HepG2 (cell line): ENCODE results near the gene RHOV. TPM values are rescaled to one million over a fixed set of nuclear protein-coding genes. Genes with fewer than 3 reads are reported as not detected.

Experiments used
- ATF1 ChIP-seq: IDR thresholded peaks from 2 replicates; pipeline ENCODE4 v1.6.1; 2016; ENCODE audit warnings: mild to moderate bottlenecking, control low read depth
- FIP1L1 ChIP-seq: fragments of 200-400 bp; formaldehyde crosslinking; IDR thresholded peaks from 2 replicates; pipeline ENCODE4 v1.6.1; 2018; ENCODE audit warnings: low read depth, mild to moderate bottlenecking, low read length, moderate library complexity, borderline replicate concordance; ENCODE audit not compliant: insufficient read depth
- GATA4 ChIP-seq: sonication (generic); IDR thresholded peaks from 2 replicates; pipeline ENCODE4 v1.6.1; 2016; ENCODE audit warnings: antibody characterized with exemption, low read depth, borderline replicate concordance
- NCOA2 ChIP-seq: sonication (generic); formaldehyde crosslinking; IDR thresholded peaks from 2 replicates; pipeline ENCODE4 v1.8.0; 2022; ENCODE audit warnings: inconsistent platforms
- POLR2G ChIP-seq: fragments of 200-400 bp; formaldehyde crosslinking; IDR thresholded peaks from 2 replicates; pipeline ENCODE4 v1.6.1; 2018; ENCODE audit warnings: mild to moderate bottlenecking, low read depth, low read length, moderate library complexity
- SMAD9 ChIP-seq: sonication (generic); formaldehyde crosslinking; IDR thresholded peaks from 2 replicates; pipeline ENCODE4 v1.5.1; 2020; ENCODE audit warnings: mild to moderate bottlenecking, missing genetic modification reagents
- SMC3 ChIP-seq: IDR thresholded peaks from 2 replicates; pipeline ENCODE4 v1.6.1; 2011; ENCODE audit warnings: low read length, improper control_type of control experiment
- SP2 ChIP-seq: sonication (generic); formaldehyde crosslinking; IDR thresholded peaks from 2 replicates; pipeline ENCODE4 v1.5.1; 2020; ENCODE audit warnings: mild to moderate bottlenecking, missing genetic modification reagents
- ZC3H4 ChIP-seq: sonication (generic); formaldehyde crosslinking; IDR thresholded peaks from 2 replicates; pipeline ENCODE4 v1.4.0; 2020; ENCODE audit warnings: missing genetic modification reagents, borderline replicate concordance
- ZNF230 ChIP-seq: sonication (generic); formaldehyde crosslinking; IDR thresholded peaks from 2 replicates; pipeline ENCODE4 v1.4.0; 2020; ENCODE audit warnings: mild to moderate bottlenecking, missing genetic modification reagents
- ZNF292 ChIP-seq: sonication (generic); formaldehyde crosslinking; IDR thresholded peaks from 2 replicates; pipeline ENCODE4 v1.8.1; 2022; ENCODE audit warnings: mild to moderate bottlenecking, low read depth, missing genetic modification reagents, borderline replicate concordance
- ZNF552 ChIP-seq: sonication (generic); formaldehyde crosslinking; IDR thresholded peaks from 2 replicates; pipeline ENCODE4 v1.9.0; 2022; ENCODE audit warnings: missing genetic modification reagents, mild to moderate bottlenecking, borderline replicate concordance
- ZNF776 ChIP-seq: sonication (generic); formaldehyde crosslinking; IDR thresholded peaks from 2 replicates; pipeline ENCODE4 v1.4.0; 2020; ENCODE audit warnings: mild to moderate bottlenecking, missing genetic modification reagents
- polyA plus RNA-seq, 8 experiments: library from polyadenylated mRNA; depleted of rRNA in 3 of 8; stranded (reverse) in 7 of 8; unstranded in 1 of 8; fragments of >200 nt; fragmentation: Illumina TruSeq in 4 of 8; extraction: Trizol in 4 of 8; gene quantifications; 2 replicates each; pipeline versions ENCODE4 v1.2.1 to v1.2.3, GENCODE V29; 2011 to 2016; ENCODE audit warnings: low read depth in 4 of 8, missing spikeins in 1 of 8, mixed read lengths in 1 of 8; ENCODE audit not compliant: insufficient read depth in 1 of 8
- total RNA-seq, 5 experiments: library from RNA; depleted of rRNA; stranded (reverse); fragments of >200 nt; fragmentation: Illumina TruSeq; extraction: Trizol; gene quantifications; 2 replicates each; pipeline ENCODE4 v1.2.3, GENCODE V29; 2016; ENCODE audit warnings: low read depth in 1 of 5
- TF ChIP-seq, protein P1 (sequence below), 2 experiments: sonication (generic) in 1 of 2; formaldehyde crosslinking in 1 of 2; IDR thresholded peaks; 2 replicates each; pipeline versions ENCODE4 v1.4.0 to v1.6.1; 2018 to 2020; ENCODE audit warnings: missing genetic modification reagents in 2 of 2, borderline replicate concordance in 1 of 2, low read depth in 1 of 2, mild to moderate bottlenecking in 1 of 2, missing biosample characterization in 1 of 2
- TF ChIP-seq, protein P2 (sequence below): IDR thresholded peaks from 2 replicates; pipeline ENCODE4 v1.6.1; 2016; ENCODE audit warnings: mild to moderate bottlenecking
- TF ChIP-seq, protein P3 (sequence below): sonication (generic); formaldehyde crosslinking; IDR thresholded peaks from 2 replicates; pipeline ENCODE4 v1.4.0; 2020; ENCODE audit warnings: mild to moderate bottlenecking, missing genetic modification reagents
- TF ChIP-seq, protein P4 (sequence below): sonication (generic); formaldehyde crosslinking; IDR thresholded peaks from 2 replicates; pipeline ENCODE4 v1.5.0; 2020; ENCODE audit warnings: mild to moderate bottlenecking, missing genetic modification reagents

Gene RHOV
- total and polyA plus RNA-seq, 2 of the 13 experiments (the other 11 are each of a cell fraction or from before 2014, with no cell fraction given): 0.17 to 0.18 TPM

DNA sequence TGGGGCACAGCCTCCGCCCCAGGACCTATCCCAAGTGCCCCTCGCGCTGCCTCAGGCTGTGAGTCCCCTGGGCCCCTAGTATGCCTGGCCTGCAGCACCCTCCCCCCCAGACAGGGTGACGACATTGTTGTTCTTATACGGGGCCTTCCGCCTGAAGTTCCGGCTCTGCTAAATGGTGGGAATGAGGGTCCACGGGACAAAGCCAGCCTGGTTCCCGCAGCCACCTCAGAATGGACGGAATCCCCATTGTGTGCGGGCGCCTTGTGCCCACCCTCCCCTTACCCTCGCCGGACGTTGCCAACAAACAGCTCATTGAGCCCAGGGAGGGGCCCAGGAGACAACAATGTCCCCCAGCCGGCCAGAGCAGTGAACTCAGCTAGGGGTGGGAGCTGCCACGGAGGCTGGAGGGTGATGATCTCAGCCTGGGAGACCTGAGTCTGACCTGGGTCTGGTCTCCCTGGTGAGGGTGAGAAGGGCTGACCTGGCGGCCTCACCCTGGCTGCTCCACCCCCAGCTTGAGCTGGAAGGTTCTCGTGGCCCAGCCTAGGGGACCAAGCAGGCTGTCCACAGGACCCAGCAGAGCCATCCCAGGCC is 44.9 kb upstream of the RHOV start (continued):
- TF ChIP-seq, protein P1, sequence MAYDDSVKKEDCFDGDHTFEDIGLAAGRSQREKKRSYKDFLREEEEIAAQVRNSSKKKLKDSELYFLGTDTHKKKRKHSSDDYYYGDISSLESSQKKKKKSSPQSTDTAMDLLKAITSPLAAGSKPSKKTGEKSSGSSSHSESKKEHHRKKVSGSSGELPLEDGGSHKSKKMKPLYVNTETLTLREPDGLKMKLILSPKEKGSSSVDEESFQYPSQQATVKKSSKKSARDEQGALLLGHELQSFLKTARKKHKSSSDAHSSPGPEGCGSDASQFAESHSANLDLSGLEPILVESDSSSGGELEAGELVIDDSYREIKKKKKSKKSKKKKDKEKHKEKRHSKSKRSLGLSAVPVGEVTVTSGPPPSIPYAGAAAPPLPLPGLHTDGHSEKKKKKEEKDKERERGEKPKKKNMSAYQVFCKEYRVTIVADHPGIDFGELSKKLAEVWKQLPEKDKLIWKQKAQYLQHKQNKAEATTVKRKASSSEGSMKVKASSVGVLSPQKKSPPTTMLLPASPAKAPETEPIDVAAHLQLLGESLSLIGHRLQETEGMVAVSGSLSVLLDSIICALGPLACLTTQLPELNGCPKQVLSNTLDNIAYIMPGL (CRISPR knock-in tag; IDR thresholded peaks at IDR 0.05; ENCODE audit: borderline replicate concordance in 1 of 2, low read depth in 1 of 2): 0 out of 4 replicates have a peak, but pooled peaks of 1 of the 2 experiments have one; percentile 20
- TF ChIP-seq, protein P2, sequence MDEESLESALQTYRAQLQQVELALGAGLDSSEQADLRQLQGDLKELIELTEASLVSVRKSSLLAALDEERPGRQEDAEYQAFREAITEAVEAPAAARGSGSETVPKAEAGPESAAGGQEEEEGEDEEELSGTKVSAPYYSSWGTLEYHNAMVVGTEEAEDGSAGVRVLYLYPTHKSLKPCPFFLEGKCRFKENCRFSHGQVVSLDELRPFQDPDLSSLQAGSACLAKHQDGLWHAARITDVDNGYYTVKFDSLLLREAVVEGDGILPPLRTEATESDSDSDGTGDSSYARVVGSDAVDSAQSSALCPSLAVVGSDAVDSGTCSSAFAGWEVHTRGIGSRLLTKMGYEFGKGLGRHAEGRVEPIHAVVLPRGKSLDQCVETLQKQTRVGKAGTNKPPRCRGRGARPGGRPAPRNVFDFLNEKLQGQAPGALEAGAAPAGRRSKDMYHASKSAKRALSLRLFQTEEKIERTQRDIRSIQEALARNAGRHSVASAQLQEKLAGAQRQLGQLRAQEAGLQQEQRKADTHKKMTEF (CRISPR knock-in tag): no peak
- TF ChIP-seq ZNF552: 0 out of 2 replicates have a peak, but pooled peaks have one; percentile 49
- TF ChIP-seq, protein P3, sequence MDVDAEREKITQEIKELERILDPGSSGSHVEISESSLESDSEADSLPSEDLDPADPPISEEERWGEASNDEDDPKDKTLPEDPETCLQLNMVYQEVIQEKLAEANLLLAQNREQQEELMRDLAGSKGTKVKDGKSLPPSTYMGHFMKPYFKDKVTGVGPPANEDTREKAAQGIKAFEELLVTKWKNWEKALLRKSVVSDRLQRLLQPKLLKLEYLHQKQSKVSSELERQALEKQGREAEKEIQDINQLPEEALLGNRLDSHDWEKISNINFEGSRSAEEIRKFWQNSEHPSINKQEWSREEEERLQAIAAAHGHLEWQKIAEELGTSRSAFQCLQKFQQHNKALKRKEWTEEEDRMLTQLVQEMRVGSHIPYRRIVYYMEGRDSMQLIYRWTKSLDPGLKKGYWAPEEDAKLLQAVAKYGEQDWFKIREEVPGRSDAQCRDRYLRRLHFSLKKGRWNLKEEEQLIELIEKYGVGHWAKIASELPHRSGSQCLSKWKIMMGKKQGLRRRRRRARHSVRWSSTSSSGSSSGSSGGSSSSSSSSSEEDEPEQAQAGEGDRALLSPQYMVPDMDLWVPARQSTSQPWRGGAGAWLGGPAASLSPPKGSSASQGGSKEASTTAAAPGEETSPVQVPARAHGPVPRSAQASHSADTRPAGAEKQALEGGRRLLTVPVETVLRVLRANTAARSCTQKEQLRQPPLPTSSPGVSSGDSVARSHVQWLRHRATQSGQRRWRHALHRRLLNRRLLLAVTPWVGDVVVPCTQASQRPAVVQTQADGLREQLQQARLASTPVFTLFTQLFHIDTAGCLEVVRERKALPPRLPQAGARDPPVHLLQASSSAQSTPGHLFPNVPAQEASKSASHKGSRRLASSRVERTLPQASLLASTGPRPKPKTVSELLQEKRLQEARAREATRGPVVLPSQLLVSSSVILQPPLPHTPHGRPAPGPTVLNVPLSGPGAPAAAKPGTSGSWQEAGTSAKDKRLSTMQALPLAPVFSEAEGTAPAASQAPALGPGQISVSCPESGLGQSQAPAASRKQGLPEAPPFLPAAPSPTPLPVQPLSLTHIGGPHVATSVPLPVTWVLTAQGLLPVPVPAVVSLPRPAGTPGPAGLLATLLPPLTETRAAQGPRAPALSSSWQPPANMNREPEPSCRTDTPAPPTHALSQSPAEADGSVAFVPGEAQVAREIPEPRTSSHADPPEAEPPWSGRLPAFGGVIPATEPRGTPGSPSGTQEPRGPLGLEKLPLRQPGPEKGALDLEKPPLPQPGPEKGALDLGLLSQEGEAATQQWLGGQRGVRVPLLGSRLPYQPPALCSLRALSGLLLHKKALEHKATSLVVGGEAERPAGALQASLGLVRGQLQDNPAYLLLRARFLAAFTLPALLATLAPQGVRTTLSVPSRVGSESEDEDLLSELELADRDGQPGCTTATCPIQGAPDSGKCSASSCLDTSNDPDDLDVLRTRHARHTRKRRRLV (CRISPR knock-in tag): no peak
- TF ChIP-seq SP2 (CRISPR knock-in tag): no peak
- no peak for TF ChIP-seq SMC3
- TF ChIP-seq ZC3H4 (CRISPR knock-in tag): no peak
- TF ChIP-seq, protein P4, sequence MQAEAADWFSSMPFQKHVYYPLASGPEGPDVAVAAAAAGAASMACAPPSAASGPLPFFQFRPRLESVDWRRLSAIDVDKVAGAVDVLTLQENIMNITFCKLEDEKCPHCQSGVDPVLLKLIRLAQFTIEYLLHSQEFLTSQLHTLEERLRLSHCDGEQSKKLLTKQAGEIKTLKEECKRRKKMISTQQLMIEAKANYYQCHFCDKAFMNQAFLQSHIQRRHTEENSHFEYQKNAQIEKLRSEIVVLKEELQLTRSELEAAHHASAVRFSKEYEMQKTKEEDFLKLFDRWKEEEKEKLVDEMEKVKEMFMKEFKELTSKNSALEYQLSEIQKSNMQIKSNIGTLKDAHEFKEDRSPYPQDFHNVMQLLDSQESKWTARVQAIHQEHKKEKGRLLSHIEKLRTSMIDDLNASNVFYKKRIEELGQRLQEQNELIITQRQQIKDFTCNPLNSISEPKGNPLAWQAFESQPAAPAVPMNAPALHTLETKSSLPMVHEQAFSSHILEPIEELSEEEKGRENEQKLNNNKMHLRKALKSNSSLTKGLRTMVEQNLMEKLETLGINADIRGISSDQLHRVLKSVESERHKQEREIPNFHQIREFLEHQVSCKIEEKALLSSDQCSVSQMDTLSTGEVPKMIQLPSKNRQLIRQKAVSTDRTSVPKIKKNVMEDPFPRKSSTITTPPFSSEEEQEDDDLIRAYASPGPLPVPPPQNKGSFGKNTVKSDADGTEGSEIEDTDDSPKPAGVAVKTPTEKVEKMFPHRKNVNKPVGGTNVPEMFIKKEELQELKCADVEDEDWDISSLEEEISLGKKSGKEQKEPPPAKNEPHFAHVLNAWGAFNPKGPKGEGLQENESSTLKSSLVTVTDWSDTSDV (CRISPR knock-in tag): no peak
- no peak for TF ChIP-seq POLR2G
- no peak for TF ChIP-seq ZNF292
- TF ChIP-seq SMAD9 (CRISPR knock-in tag): no peak
- TF ChIP-seq ZNF230 (CRISPR knock-in tag): no peak
- TF ChIP-seq NCOA2 (CRISPR knock-in tag): no peak
- no peak for TF ChIP-seq ATF1
- TF ChIP-seq FIP1L1: no peak
- no peak for TF ChIP-seq ZNF776
- 0 out of 2 replicates have a peak, but pooled peaks have one; percentile 14 for TF ChIP-seq GATA4
